ENCODE measurements around the gene GLIS1.

GLIS1 gene

DNA sequence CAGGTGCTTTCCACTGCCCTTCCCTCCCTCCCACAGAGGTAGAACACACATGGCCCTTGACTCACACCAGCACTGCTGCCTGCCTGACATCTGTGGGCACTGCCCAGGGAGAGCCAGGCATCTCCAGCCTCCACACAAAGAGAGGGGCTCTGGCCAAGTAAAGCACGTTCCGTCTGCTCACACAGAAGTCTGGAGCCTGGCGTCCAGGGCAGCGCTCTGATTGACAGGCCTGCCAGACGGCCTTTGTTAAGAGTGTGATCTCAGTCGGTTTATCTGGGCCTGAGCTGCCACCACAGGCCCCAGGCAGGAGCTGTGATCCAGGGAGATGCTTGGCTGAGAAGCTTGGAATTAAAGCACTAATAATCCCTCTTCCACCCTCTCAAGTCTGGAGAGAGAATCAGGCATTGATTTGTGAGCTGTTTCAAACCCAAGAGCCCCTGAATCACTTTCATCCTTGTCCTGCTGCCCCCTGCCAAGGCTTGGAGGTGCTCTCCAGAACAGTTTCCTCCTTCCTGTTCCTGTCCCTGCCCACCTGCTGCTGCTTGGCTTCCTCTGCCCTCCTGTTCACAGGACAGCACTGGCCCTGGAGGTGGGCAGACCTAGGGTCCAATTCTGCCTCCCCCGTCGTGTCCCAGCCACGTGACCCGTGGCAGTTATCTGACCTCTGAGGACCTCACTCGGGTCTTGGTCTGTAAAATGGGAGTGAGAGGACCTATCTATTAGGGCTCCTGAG lies 276.0 kb downstream of the GLIS1 start:
- DNase-seq (ENCODE audit: low read depth): no peak

DNA sequence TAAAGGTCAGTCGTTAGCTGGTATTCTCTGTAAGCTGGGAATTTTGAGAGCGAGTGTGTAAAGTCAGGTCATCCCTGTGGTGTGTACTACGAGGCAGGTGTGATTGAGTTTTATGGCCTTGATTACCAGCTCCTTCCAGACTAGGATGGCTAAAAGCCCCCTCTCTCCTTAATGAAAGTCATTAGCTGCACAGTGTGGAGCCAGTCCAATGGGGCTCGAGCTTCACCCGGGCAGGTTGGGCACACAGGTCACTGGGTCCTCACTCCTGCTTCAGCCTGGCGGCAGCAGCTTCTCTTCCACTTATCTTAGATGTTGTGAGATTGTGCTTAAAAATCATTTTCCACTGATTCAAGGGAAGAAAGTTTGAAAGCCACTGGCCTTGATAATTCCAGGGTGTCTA lies 276.8 kb downstream of the GLIS1 start:
- DNase-seq (ENCODE audit: low read depth): no peak

DNA sequence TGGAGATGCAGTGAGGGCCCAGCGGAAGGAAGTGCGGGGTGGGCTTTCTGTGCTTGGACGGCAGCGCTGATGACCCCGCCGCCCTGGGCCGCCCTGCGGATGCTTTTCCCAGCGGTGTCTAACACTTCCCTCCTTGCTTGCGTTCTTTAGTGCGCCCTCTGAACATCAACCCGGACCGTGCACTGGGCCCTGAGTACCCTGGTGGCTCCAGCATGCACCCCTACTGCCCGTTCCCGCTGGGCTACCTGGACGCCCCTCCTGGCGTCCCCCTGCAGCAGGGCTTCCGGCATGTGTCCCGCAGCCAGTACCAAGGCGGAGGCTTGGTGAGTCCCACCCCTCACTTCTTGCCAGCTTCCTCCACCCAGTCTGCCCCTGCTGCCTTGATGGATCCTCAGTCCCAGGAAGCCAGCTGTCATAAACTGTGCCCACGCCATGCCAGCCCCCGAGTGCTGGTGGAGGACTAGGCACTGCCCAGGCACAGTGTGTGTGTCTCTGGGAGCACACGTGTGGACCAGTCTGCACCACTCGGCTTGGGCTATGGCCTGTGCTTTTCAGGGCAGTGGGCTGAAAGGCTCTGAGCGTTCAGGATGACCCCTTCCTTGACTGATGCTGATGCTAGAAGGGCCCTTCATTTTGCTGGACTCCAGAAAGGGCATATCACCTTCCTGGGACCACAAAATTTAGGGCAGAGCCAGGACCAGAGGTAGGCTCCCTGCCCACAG lies 277.5 kb downstream of the GLIS1 start:
- DNase-seq (ENCODE audit: low read depth): no peak

DNA sequence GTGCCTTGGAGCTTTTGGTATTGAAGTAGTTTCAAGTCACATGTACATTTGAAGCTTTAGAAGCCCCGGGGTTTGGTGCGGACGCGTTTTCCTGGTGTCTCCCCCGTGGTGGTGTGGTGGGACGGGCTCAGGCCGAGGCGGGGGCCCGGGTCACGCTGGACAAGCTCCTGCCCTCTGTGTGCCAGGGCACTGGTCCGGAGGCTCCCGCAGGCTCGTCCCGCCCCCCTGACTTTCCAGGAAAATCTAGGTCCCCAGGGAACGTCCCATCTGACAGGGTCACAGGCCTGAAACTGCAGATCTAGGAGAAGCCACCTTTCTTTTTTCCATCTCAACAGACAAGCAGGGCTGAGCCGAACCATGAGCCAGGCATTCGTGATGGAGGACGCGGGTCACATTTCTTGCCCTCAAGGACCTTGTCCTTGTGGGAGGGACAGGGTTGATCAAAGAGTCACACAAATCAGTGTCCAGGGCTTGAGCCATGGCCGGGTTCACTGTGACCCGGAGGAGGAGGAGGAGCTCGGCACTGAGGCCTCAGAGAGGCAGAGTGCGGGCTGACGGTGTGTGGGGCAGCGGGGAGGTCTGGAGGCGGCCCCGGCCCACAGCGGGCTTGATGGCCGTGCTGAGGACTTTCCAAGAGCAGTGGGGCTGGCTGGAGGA lies 278.2 kb downstream of the GLIS1 start:
- DNase-seq (ENCODE audit: low read depth): no peak

DNA sequence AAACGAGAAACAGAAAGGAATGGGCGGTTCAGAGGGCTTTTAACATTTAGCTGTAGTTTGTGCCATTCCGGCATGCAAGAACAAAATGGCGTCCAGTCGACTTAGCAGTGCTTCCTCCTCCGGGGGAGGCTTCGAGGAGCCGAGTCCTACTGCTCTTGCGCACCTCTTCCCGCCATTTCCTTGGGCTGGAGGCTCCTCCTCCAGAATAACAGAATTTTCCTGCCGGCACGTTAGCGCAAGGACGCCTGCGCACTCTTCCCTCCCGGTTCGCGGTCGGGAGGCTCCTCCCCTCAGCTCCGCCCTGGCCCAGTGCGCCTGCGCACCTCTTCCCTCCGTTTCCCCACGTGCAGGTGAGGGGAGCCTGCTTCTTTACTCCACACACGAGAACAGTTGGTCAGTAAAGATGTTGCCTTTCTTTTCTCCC lies 278.7 kb downstream of the GLIS1 start:
- no peak for DNase-seq (ENCODE audit: low read depth)

DNA sequence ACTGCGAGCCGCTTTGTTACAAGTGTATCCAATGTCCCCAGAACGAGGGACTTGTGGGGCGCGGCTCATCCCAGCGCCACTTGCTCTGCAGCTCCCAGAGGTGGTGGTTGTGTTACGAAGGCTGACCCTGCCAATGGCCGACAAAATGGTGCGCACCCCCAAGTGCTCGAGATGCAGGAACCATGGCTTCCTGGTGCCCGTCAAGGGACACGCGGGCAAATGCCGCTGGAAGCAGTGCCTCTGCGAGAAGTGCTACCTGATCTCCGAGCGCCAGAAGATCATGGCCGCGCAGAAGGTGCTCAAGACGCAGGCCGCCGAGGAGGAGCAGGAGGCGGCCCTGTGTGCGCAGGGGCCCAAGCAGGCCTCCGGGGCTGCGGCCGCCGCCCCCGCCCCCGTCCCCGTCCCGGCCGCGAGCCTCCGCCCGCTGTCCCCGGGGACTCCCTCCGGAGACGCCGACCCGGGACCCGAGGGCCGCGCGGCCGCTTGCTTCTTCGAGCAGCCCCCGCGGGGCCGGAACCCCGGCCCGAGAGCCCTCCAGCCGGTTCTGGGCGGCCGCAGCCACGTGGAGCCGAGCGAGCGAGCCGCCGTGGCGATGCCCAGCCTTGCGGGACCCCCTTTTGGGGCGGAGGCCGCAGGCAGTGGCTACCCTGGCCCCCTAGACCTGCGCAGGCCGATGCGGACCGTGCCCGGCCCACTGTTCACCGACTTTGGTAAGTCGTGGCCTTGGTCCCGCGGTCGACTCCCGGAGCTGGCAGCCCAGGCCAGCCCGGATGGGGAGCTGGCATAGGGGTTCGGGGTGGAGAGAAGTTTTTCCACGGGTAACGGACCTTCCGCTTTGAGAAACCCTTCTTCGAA lies 279.4 kb downstream of the GLIS1 start, which contains the start of gene DMRTB1:
TSS of gene DMRTB1 (plus strand) at position 79 of the 855 bp plus-strand sequence. CDS start at position 134, 55 bp downstream.
- DNase-seq (ENCODE audit: low read depth): no peak

DNA sequence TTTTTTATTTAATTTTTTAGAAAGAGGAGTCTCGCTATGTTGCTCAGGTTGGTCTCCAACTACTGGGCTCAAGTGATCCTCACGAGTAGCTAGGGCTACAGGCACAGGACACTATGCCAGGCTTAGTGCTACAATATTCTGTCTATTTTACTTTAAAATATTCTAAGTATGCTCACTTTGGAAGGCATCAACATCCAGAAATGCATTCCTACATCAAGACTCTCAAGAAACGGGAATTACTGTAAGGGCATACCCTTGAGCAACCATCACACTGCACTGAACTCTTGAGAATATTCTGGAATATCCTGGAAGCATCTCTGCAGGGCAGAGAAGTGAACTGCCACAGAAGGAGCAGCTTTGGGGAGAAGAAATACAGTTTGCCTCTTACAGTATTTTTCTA lies 280.3 kb downstream of the GLIS1 start:
- DNase-seq (ENCODE audit: low read depth): no peak
